Stimulated activated CD8-positive, alpha-beta memory T cell treated with anti-CD3 and anti-CD28 coated beads, Interleukin-4, amount 100 ng/mL, for 48 hours (primary cell): ENCODE data around the gene LHFPL6.
A peak's percentile ranks its signal among the peaks of the same experiment; 100 is the strongest.

ENCODE experiments used
- DNase-seq: peaks from one replicate; pipeline ENCODE4 v3.0.0-alpha.2; 2020

The LHFPL6 gene

DNA sequence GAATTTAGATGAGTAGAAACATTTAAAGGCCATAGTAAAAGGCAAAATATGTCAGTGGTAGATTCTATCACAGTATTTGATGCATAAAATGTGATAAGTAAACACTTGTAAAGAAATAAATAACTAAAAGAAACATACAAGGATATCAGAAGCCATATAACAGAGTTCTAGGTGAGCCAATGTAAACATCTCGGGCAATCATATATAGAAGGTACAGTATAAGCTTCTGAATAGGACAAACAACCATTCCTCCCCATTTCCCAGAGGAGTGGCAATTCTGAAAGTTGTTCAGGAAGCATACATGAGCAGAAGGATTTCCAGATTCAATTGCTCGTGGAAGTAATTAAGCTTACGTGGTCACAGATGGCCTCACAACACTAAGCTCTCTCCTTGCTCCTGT, 267.3 kb downstream of the LHFPL6 start:
- no peak for DNase-seq

- no peak for DNase-seq
These were observed 272.5 kb downstream of the LHFPL6 start for GRCh38 chr13:39330504-39330903.

DNA sequence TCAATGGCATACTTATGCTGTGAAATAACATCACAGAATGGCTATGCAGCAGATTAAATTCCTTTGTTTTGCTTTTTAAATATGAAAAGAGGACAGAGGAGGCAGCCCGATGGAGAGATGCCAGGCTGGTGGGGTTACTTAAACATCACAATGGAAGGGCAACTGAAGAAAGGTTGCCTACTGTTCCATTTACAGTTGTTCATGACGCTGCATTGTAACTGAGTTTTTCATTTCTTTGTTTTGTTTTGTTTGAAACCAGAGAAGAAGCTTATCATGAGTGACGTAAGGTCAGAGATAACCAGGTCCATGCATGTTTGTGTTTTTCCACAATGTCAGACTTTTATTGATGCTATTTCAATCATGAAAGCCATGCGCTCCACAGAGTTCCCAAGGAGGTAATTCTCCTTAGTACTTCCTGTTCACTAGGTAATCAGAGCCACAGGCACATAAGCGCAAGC, 273.8 kb downstream of the LHFPL6 start:
- no peak for DNase-seq

DNA sequence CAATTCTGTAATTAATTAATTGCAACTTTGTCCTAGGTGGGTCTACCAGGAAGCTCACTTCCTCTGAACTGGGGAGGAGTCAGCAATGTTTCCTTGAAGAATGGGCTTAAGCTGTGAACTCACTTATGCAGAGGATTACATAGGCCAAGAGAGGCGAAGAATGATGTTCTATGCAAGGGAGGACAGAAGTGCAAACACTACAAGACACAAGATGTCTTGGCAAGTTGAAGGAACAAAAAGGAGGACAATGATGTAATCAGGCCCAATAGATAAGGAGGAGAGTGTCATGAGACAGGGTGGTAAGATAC, 275.9 kb downstream of the LHFPL6 start:
- DNase-seq, result no peak

DNA sequence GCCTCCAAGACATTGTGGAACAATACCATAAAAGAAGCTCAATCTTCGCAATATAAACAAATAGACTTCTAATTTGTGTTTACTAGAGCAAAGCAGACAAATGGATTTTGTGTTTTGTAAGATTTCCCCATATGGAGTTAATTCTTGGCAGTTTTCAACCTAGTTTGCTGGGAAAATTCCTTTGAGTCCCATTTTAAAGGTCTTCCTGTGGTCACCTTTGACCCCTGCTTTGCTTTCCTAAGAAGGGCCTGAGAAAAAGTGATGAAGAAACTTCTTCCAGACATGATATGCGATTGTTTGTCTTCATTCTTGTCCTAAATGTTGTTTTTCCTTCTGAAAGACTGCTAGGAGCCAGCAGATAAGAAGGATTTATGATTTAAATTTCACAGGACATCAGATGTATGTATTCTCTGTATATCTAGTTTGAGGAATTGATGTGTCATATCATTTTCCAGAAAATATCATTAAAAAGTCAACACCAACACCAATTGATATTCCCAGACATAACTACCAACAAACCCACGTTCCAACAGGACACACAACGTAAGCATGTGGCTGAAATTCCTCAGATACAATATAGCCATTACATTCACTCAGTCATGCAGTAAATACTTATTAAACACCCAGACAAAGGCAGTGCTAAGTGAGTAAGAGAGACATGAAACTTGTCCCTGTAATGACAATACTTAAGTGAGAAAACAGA, 276.4 kb downstream of the LHFPL6 start:
- no peak for DNase-seq

GRCh38 chr13:39324806-39325311, 278.1 kb downstream of the LHFPL6 start:
- DNase-seq, result no peak

DNA sequence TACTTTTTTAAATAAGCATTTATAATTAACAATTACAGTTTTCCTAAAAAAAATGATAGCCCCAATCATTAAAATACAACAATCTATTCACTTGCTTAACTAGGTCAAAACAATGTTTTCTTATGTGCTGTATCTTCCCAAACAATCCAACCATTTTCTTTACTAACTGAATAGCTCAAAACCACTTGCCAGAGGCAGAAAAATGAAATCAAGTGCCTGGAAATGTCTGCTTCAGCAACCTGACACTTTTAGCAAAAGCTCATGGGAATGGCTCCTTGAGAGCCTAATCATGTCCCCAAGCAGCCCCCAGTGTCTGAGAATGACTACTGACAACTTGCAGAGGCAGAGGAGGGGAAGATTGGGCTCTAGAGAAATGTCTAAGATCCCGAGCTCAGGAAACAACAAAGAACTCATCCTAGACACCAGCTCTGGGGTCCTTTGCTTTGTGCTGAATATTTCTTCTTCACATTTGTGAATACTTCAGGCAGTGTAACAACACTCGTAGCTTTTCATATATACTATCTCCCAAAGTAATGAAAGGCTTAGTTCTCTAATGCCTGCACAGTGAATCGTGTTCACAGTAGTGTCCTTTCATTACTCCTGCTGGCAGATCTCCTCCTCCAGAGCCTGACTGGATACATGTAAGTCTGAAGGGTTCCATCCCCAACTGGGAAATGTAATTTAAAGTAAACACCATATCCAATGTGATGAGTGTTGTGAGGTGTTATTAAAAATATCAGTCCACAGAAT, 280.0 kb downstream of the LHFPL6 start:
- no peak for DNase-seq

DNA sequence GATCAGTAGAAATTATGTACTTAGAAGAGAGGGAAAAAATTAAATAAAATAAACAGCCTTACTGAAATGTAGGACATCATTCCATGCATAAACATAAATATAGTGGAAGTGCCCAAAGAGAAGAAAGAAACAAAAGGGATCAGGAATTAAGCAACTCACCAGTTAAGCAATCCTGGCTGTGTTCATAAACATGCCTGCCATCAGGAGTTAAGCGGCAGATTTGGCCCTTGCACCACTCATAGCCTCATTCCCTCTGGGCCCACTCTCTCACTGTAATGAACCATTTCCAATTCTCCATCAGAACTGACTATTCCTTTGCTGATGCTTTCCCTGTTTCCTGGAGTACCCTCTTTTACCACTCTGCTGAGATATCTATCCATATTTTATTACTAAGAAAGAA, 281.4 kb downstream of the LHFPL6 start:
- no peak for DNase-seq

GRCh38 chr13:39318161-39318560, 284.8 kb downstream of the LHFPL6 start:
- DNase-seq, result no peak

GRCh38 chr13:39317291-39317690, 285.7 kb downstream of the LHFPL6 start:
- DNase-seq, result no peak

GRCh38 chr13:39315796-39316195, 287.2 kb downstream of the LHFPL6 start:
- no peak for DNase-seq

DNA sequence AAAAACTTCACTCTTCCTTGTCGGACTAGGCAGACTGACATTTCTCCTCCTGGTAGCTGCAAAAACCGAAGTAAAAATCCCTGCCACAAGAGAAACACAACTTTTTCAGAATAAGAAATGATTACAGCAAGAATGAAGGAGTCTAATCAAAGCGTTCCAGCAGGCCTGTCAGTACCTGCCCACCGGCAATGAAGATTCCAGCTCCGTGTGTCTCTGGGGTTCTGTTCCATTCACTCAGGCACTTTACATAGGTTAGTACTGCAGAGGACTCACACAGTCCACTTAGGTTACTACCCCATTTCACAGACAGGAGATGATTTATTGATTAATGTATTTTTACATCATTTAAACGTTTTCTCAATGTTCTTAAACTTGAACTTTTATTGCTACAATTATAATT, 289.3 kb downstream of the LHFPL6 start:
- no peak for DNase-seq

DNA sequence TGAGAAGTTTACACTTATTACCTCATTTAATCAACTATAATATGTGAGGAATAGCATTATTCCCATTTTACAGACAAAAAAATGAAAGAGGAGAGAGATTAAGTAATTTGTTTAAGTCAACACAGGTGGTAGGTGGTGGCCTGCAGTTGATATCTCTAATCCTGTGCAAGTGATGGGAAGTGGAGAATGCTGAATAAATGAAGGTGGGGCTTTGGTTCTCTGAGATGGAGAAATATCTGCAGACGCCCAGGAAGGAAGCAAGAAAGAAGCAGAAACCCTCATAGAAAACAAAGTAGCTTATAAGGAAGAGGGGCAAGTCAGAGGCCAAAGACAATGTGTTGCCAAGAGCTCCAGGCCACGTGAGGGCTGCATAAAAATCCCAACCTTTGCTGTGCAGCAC, 290.4 kb downstream of the LHFPL6 start:
- no peak for DNase-seq

DNA sequence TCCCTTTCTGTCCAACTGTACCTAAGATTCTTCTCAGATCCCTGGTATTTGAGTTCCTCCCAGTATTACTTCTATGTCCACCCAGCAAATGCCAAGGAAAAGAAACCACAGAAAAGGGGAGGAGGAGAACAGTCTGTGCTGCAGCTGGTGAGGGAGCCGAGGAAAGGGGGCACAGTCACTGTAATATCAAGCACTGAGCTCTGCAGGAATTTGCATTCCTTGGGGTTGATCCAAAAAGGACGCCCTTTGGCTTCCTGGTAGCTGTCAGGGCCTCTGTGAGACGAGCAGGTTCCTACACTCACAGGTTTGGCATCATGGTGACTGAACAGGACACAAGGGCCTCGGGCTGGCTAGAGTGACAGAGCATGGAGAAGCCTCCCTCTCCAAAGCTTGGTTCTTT, 291.4 kb downstream of the LHFPL6 start:
- no peak for DNase-seq

- no peak for DNase-seq
These were observed 292.0 kb downstream of the LHFPL6 start for GRCh38 chr13:39310961-39311360.

GRCh38 chr13:39306639-39307589, 296.1 kb downstream of the LHFPL6 start:
- peak; percentile 44 for DNase-seq

DNA sequence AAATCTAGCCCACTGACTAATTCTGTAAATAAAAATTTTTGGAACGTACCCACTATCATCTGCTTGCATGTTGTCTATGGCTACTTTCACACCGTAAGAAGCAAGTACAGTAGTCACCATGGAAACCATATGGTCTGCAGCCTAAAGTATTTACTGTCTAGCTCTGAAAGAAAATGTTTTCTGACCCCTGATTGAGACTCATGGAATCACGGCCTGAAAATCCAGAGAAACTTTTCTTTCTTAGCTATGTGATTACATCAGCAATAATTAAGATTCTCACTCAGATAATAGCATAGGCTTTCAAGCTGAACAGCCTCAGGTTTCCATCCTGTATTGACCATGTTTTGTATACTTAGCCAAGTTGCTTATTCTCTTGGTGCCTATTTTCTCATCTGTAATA, 300.2 kb downstream of the LHFPL6 start:
- DNase-seq, result no peak

- DNase-seq, result no peak
These were observed 304.0 kb downstream of the LHFPL6 start for GRCh38 chr13:39298951-39299350.

GRCh38 chr13:39297664-39298171, 305.3 kb downstream of the LHFPL6 start:
- DNase-seq, result no peak

DNA sequence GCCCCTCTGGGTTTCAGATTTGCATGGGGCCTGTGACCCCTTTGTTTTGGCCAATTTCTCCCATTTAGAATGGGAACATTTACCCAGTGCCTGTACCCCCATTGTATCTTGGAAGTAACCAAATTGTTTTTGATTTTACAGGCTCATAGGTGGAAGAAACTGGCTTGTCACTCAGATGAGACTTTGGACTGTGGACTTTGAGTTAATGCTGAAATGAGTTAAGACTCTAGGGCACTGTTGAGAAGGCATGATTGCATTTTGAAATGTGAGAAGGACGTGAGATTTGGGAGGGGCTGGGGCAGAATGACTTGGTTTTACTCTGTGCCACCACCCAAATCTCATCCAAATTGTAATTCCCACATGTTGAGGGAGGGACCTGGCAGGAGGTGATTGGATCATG, 306.0 kb downstream of the LHFPL6 start:
- DNase-seq, result no peak

DNA sequence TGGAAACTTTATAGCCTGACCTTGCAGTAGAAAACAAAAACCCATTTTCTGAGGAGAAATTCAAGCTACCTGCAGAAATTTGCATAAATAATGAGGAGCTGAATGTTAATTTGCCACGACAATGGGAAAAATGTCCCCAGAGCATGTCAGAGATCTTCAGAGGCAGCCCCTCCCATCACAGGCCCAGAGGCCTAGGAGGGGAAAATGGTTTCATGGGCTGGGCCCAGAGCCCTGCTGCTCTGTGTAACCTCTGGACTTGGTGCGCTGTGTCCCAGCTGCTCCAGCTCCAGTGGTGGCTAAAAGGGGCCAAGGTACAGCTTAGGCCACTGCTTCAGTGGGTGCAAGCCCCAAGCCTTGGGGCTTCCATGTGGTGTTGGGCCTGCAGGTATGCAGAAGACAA, 306.8 kb downstream of the LHFPL6 start:
- DNase-seq, result no peak
